ENCODE results near the gene SALL1. TPM values are rescaled to one million over a fixed set of nuclear protein-coding genes. Genes with fewer than 3 reads are reported as not detected.

The SALL1 gene
- total and polyA plus RNA-seq, 2 experiments from 2014 or later = 9.4 to 22.7 TPM

DNA sequence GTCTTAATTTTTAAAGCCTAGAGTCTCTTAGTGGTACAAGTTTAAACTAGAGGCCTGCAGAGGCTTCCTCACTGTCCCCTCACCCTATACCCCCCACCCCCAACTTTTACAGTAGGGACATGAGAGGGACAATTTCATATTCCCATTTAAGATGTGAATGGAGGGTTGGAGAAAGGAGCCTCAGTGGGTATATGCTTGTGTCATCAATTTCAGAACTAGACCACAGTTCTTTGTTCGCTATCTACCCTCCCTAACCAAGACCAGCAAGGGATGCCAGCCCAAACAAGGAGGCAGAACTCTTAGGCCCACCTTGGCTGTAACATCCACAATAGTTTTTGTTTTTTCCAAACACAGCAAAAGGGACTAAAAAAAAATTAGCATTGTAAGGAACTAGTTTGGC lies 14.0 kb upstream of the SALL1 start (continued):
- TF ChIP-seq, protein P1, sequence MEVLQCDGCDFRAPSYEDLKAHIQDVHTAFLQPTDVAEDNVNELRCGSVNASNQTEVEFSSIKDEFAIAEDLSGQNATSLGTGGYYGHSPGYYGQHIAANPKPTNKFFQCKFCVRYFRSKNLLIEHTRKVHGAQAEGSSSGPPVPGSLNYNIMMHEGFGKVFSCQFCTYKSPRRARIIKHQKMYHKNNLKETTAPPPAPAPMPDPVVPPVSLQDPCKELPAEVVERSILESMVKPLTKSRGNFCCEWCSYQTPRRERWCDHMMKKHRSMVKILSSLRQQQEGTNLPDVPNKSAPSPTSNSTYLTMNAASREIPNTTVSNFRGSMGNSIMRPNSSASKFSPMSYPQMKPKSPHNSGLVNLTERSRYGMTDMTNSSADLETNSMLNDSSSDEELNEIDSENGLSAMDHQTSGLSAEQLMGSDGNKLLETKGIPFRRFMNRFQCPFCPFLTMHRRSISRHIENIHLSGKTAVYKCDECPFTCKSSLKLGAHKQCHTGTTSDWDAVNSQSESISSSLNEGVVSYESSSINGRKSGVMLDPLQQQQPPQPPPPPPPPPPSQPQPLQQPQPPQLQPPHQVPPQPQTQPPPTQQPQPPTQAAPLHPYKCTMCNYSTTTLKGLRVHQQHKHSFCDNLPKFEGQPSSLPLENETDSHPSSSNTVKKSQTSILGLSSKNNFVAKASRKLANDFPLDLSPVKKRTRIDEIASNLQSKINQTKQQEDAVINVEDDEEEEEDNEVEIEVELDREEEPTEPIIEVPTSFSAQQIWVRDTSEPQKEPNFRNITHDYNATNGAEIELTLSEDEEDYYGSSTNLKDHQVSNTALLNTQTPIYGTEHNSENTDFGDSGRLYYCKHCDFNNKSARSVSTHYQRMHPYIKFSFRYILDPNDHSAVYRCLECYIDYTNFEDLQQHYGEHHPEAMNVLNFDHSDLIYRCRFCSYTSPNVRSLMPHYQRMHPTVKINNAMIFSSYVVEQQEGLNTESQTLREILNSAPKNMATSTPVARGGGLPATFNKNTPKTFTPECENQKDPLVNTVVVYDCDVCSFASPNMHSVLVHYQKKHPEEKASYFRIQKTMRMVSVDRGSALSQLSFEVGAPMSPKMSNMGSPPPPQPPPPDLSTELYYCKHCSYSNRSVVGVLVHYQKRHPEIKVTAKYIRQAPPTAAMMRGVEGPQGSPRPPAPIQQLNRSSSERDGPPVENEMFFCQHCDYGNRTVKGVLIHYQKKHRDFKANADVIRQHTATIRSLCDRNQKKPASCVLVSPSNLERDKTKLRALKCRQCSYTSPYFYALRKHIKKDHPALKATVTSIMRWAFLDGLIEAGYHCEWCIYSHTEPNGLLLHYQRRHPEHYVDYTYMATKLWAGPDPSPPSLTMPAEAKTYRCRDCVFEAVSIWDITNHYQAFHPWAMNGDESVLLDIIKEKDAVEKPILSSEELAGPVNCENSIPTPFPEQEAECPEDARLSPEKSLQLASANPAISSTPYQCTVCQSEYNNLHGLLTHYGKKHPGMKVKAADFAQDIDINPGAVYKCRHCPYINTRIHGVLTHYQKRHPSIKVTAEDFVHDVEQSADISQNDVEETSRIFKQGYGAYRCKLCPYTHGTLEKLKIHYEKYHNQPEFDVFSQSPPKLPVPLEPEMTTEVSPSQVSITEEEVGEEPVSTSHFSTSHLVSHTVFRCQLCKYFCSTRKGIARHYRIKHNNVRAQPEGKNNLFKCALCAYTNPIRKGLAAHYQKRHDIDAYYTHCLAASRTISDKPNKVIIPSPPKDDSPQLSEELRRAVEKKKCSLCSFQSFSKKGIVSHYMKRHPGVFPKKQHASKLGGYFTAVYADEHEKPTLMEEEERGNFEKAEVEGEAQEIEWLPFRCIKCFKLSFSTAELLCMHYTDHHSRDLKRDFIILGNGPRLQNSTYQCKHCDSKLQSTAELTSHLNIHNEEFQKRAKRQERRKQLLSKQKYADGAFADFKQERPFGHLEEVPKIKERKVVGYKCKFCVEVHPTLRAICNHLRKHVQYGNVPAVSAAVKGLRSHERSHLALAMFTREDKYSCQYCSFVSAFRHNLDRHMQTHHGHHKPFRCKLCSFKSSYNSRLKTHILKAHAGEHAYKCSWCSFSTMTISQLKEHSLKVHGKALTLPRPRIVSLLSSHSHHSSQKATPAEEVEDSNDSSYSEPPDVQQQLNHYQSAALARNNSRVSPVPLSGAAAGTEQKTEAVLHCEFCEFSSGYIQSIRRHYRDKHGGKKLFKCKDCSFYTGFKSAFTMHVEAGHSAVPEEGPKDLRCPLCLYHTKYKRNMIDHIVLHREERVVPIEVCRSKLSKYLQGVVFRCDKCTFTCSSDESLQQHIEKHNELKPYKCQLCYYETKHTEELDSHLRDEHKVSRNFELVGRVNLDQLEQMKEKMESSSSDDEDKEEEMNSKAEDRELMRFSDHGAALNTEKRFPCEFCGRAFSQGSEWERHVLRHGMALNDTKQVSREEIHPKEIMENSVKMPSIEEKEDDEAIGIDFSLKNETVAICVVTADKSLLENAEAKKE (CRISPR knock-in tag; IDR thresholded peaks at IDR 0.05) = no peak
- TF ChIP-seq STAT1 (IDR thresholded peaks at IDR 0.05; ENCODE audit: unreplicated experiment) (no peak), ZNF114 (CRISPR knock-in tag; IDR thresholded peaks at IDR 0.05) (no peak)
- TF ChIP-seq, protein P2, sequence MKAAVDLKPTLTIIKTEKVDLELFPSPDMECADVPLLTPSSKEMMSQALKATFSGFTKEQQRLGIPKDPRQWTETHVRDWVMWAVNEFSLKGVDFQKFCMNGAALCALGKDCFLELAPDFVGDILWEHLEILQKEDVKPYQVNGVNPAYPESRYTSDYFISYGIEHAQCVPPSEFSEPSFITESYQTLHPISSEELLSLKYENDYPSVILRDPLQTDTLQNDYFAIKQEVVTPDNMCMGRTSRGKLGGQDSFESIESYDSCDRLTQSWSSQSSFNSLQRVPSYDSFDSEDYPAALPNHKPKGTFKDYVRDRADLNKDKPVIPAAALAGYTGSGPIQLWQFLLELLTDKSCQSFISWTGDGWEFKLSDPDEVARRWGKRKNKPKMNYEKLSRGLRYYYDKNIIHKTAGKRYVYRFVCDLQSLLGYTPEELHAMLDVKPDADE (IDR thresholded peaks at IDR 0.05) = no peak

DNA sequence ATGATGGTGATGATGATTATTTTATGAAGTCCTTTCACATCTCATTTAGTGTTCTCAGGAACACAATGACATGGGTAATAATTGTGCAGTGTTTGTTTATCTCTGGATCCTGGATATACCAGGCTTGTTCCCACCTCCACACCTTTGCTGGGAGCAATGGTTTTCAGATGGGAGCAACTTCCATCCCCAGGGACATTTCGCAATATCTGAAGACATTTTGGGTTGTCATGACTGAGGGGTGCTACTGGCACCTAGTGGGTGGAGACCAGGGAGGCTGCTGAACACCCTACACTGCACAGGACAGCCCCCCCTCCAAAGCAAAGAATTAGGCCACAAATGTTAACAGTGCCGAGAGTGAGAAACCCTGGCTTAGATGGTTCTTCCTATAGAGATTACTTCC lies 13.5 kb upstream of the SALL1 start:
- Mint-ChIP-seq H3K27ac (no peak overlapping the region), H3K4me1 (peaks cover 23% of the 10 kb centered on the region)

More for the DNA sequence above, 13.5 kb upstream of the SALL1 start:
- peaks cover 9% of the 10 kb centered on the region for H3K4me1 ChIP-seq (ENCODE audit: insufficient read depth)
- H3F3A ChIP-seq (replicated peaks; ENCODE audit: low read depth) = no peaks in the 10 kb centered on the region
- no peaks in the 10 kb centered on the region for H3K9me2 ChIP-seq (ENCODE audit: insufficient read depth)
- H3K36me3 ChIP-seq (ENCODE audit: insufficient read depth) = no peaks in the 10 kb centered on the region
- Mint-ChIP-seq H3K27me3 (ENCODE audit: insufficient read depth, low read depth, poor library complexity) (peaks cover 5% of the 10 kb centered on the region), H3K4me3 (no peak overlapping the region), H3K9me3 (peaks cover 3% of the 10 kb centered on the region; the same call in 2 of the 3 replicates), H3K36me3 (ENCODE audit: low read depth) (peaks cover 6% of the 10 kb centered on the region)
- no peak overlapping the region for H2AFZ ChIP-seq
- H3K27me3 ChIP-seq (ENCODE audit: insufficient read depth) = peaks cover 1% of the 10 kb centered on the region; the same call in 1 of the 2 replicates
- H3K27ac ChIP-seq (ENCODE audit: low read depth) = no peak overlapping the region
- ATAC-seq (no peak), DNase-seq (ENCODE audit: low spot score) (no peak)
- no peak for TF ChIP-seq EZH2phosphoT487 (IDR thresholded peaks at IDR 0.05; ENCODE audit: unreplicated experiment)
- TF ChIP-seq, protein P3, sequence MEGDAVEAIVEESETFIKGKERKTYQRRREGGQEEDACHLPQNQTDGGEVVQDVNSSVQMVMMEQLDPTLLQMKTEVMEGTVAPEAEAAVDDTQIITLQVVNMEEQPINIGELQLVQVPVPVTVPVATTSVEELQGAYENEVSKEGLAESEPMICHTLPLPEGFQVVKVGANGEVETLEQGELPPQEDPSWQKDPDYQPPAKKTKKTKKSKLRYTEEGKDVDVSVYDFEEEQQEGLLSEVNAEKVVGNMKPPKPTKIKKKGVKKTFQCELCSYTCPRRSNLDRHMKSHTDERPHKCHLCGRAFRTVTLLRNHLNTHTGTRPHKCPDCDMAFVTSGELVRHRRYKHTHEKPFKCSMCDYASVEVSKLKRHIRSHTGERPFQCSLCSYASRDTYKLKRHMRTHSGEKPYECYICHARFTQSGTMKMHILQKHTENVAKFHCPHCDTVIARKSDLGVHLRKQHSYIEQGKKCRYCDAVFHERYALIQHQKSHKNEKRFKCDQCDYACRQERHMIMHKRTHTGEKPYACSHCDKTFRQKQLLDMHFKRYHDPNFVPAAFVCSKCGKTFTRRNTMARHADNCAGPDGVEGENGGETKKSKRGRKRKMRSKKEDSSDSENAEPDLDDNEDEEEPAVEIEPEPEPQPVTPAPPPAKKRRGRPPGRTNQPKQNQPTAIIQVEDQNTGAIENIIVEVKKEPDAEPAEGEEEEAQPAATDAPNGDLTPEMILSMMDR (conservative IDR thresholded peaks at IDR 0.05; ENCODE audit: low read depth in 2 of 2) = peak in 1 of 2 experiments; percentile 19; a peak in 1 of 4 replicates
- H3K4me2 ChIP-seq = no peak overlapping the region
- H4K20me1 ChIP-seq (replicated peaks; ENCODE audit: insufficient read depth) = no peaks in the 10 kb centered on the region
- H3K4me3 ChIP-seq = no peak overlapping the region
- no peaks in the 10 kb centered on the region for H3K79me2 ChIP-seq (replicated peaks; ENCODE audit: insufficient read depth)
